DOHH2 (cell line): Measurements from ENCODE around the gene DCAF8L2.

Experiments
- H3F3A ChIP-seq: fragments of 200-600 bp; sonication (generic), shearing (Covaris generic); 2 replicates; pipeline ENCODE4 v1.6.0; 2016; ENCODE audit warnings: antibody characterized with exemption, mild to moderate bottlenecking; ENCODE audit not compliant: control insufficient read depth, insufficient read depth
- H3K27ac ChIP-seq: fragments of 200-600 bp; sonication (generic); 2 replicates; pipeline ENCODE4 v1.5.1; 2014; ENCODE audit warnings: low read depth, mild to moderate bottlenecking, low read length, moderate library complexity
- H3K27me3 ChIP-seq: fragments of 200-600 bp; sonication (generic); 2 replicates; pipeline ENCODE4 v1.6.1; 2014; ENCODE audit warnings: mild to moderate bottlenecking, low read length, mixed read lengths; ENCODE audit not compliant: control insufficient read depth
- H3K36me3 ChIP-seq: fragments of 200-600 bp; sonication (generic); 2 replicates; pipeline ENCODE4 v1.6.1; 2014; ENCODE audit warnings: mild to moderate bottlenecking, low read length, moderate library complexity, mixed read lengths; ENCODE audit not compliant: control insufficient read depth
- H3K4me1 ChIP-seq: fragments of 200-600 bp; sonication (generic); 2 replicates; pipeline ENCODE4 v1.6.1; 2014; ENCODE audit warnings: mild to moderate bottlenecking, low read length, mixed read lengths; ENCODE audit not compliant: control insufficient read depth
- H3K4me2 ChIP-seq: fragments of 200-600 bp; sonication (generic); 2 replicates; pipeline ENCODE4 v1.6.0; 2014; ENCODE audit warnings: mild to moderate bottlenecking, low read length, moderate library complexity
- H3K4me3 ChIP-seq: fragments of 200-600 bp; sonication (generic); 2 replicates; pipeline ENCODE4 v1.5.1; 2014; ENCODE audit warnings: mild to moderate bottlenecking, low read length, mixed read lengths
- H3K79me2 ChIP-seq: fragments of 200-600 bp; sonication (generic); 2 replicates; pipeline ENCODE4 v1.6.1; 2014; ENCODE audit warnings: mild to moderate bottlenecking, low read length, mixed read lengths; ENCODE audit not compliant: control insufficient read depth
- H3K9me2 ChIP-seq: fragments of 200-600 bp; sonication (generic); replicated peaks from 2 replicates; pipeline ENCODE4 v1.6.1; 2014; ENCODE audit warnings: mild to moderate bottlenecking, low read length, mixed read lengths; ENCODE audit not compliant: control insufficient read depth
- H3K9me3 ChIP-seq: fragments of 200-600 bp; sonication (generic); 2 replicates; pipeline ENCODE4 v1.6.1; 2014; ENCODE audit warnings: antibody characterized with exemption, low read length, mixed read lengths; ENCODE audit not compliant: control insufficient read depth, insufficient read depth
- H4K20me1 ChIP-seq: fragments of 200-600 bp; sonication (generic); 2 replicates; pipeline ENCODE4 v1.6.0; 2014; ENCODE audit warnings: low read depth, mild to moderate bottlenecking, antibody characterized with exemption, low read length, moderate library complexity; ENCODE audit not compliant: control insufficient read depth, insufficient read depth
- EZH2phosphoT487 ChIP-seq: fragments of 200-600 bp; sonication (generic); IDR thresholded peaks from 2 replicates; pipeline ENCODE4 v1.6.1; 2017; ENCODE audit warnings: borderline replicate concordance, mild to moderate bottlenecking, antibody characterized with exemption, low read length, moderate library complexity, mixed read lengths
- TF ChIP-seq, protein P1 (sequence below): fragments of 200-600 bp; sonication (generic); IDR thresholded peaks from one replicate; pipeline ENCODE4 v1.5.1; 2014; ENCODE audit warnings: antibody characterized with exemption, mild to moderate bottlenecking, low read depth, low read length; ENCODE audit not compliant: poor library complexity, severe bottlenecking

DCAF8L2 gene

DNA sequence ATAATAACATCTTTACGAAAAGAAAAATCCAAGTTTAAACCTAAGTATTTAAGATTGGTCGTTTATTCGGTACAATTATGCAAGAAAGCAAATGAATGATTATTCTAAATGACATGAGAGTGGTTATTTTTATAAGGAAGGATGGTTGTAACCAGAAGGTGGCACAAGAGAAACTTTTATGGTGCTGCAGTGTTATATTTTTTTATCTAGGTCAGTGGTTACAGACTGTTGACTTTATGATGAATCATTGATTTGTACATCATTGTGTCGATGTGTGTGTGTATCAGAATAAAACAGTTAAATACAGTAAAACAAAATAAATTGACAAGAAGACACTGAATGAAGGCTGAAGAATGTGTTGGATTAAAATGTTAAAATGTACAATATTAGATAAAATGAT, 9.8 kb downstream of the DCAF8L2 start:
- no peaks in the 10 kb centered on the region for H3F3A ChIP-seq
- H3K27ac ChIP-seq: no peak overlapping the region
- no peaks in the 10 kb centered on the region for H3K9me2 ChIP-seq
- H3K4me3 ChIP-seq: no peak overlapping the region
- no peak overlapping the region for H3K4me2 ChIP-seq
- H3K27me3 ChIP-seq: no peaks in the 10 kb centered on the region
- H4K20me1 ChIP-seq: no peaks in the 10 kb centered on the region
- no peaks in the 10 kb centered on the region for H3K4me1 ChIP-seq
- H3K79me2 ChIP-seq: no peaks in the 10 kb centered on the region
- TF ChIP-seq EZH2phosphoT487: no peak
- TF ChIP-seq, protein P1, sequence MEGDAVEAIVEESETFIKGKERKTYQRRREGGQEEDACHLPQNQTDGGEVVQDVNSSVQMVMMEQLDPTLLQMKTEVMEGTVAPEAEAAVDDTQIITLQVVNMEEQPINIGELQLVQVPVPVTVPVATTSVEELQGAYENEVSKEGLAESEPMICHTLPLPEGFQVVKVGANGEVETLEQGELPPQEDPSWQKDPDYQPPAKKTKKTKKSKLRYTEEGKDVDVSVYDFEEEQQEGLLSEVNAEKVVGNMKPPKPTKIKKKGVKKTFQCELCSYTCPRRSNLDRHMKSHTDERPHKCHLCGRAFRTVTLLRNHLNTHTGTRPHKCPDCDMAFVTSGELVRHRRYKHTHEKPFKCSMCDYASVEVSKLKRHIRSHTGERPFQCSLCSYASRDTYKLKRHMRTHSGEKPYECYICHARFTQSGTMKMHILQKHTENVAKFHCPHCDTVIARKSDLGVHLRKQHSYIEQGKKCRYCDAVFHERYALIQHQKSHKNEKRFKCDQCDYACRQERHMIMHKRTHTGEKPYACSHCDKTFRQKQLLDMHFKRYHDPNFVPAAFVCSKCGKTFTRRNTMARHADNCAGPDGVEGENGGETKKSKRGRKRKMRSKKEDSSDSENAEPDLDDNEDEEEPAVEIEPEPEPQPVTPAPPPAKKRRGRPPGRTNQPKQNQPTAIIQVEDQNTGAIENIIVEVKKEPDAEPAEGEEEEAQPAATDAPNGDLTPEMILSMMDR: no peak
- no peaks in the 10 kb centered on the region for H3K9me3 ChIP-seq
- H3K36me3 ChIP-seq: no peaks in the 10 kb centered on the region

GRCh38 chrX:27600686-27601085, 10.5 kb downstream of the DCAF8L2 start:
- no peak for TF ChIP-seq EZH2phosphoT487
- TF ChIP-seq, protein P1: no peak
- no peak overlapping the region for H3K4me2 ChIP-seq
- no peaks in the 10 kb centered on the region for H3K9me3 ChIP-seq
- no peaks in the 10 kb centered on the region for H4K20me1 ChIP-seq
- H3K36me3 ChIP-seq: no peaks in the 10 kb centered on the region
- no peaks in the 10 kb centered on the region for H3F3A ChIP-seq
- no peaks in the 10 kb centered on the region for H3K79me2 ChIP-seq
- H3K4me3 ChIP-seq: no peak overlapping the region
- no peaks in the 10 kb centered on the region for H3K9me2 ChIP-seq
- no peaks in the 10 kb centered on the region for H3K4me1 ChIP-seq
- H3K27ac ChIP-seq: no peak overlapping the region
- H3K27me3 ChIP-seq: no peaks in the 10 kb centered on the region

GRCh38 chrX:27608671-27609070, 18.5 kb downstream of the DCAF8L2 start:
- Histone ChIP-seq H3K36me3 (no peaks in the 10 kb centered on the region), H3K9me2 (no peaks in the 10 kb centered on the region), H3K27me3 (no peaks in the 10 kb centered on the region), H3K9me3 (no peaks in the 10 kb centered on the region), H3K27ac (no peak overlapping the region), H4K20me1 (no peaks in the 10 kb centered on the region), H3F3A (no peaks in the 10 kb centered on the region), H3K79me2 (no peaks in the 10 kb centered on the region), H3K4me1 (no peaks in the 10 kb centered on the region), H3K4me2 (no peak overlapping the region), H3K4me3 (no peak overlapping the region)
- no peak for TF ChIP-seq EZH2phosphoT487
- TF ChIP-seq, protein P1: no peak

GRCh38 chrX:27619459-27619858, 29.3 kb downstream of the DCAF8L2 start:
- TF ChIP-seq, protein P1: no peak
- TF ChIP-seq EZH2phosphoT487: no peak
- Histone ChIP-seq H3K79me2 (no peaks in the 10 kb centered on the region), H3K27ac (no peak overlapping the region), H3K4me2 (no peak overlapping the region), H3K36me3 (no peaks in the 10 kb centered on the region), H3K4me1 (no peaks in the 10 kb centered on the region), H3K9me3 (no peaks in the 10 kb centered on the region), H3K27me3 (no peaks in the 10 kb centered on the region), H4K20me1 (no peaks in the 10 kb centered on the region), H3K4me3 (no peak overlapping the region), H3F3A (no peaks in the 10 kb centered on the region), H3K9me2 (no peaks in the 10 kb centered on the region)
